Activated B cell treated with CpG ODN at 0.5 μM for 24 hours (primary cell): ENCODE data around the gene UBE2E2. TPM values are rescaled to one million over a fixed set of nuclear protein-coding genes. Genes with fewer than 3 reads are reported as not detected.

Source experiments
- ATAC-seq: fragments of 200-7000 bp; cut with Tn5 transposase; one replicate; pipeline ENCODE4 v1.10.0; 2021; ENCODE audit warnings: low read depth, mild to moderate bottlenecking, moderate library complexity
- CTCF ChIA-PET: fragments of 350-600 bp; sonication (Branson Sonifier 250); formaldehyde crosslinking; loops from one replicate; lab custom pipeline; 2021; ENCODE audit warnings: antibody characterized with exemption; lab: Charles Lee
- POLR2A ChIA-PET: fragments of 350-600 bp; sonication (Branson Sonifier 250); formaldehyde crosslinking; loops from one replicate; lab custom pipeline; 2021; ENCODE audit warnings: antibody characterized with exemption; lab: Charles Lee
- DNase-seq: peaks from one replicate; pipeline ENCODE4 v3.0.0; 2022
- H3K27ac Mint-ChIP-seq: one replicate; pipeline ENCODE4 v1.8.0; 2020; ENCODE audit warnings: mixed read lengths
- H3K27me3 Mint-ChIP-seq: one replicate; pipeline ENCODE4 v1.8.0; 2021; ENCODE audit warnings: mixed read lengths
- H3K36me3 Mint-ChIP-seq: one replicate; pipeline ENCODE4 v1.8.0; 2021; ENCODE audit warnings: low read depth, mixed read lengths
- H3K4me1 Mint-ChIP-seq: one replicate; pipeline ENCODE4 v1.8.0; 2021; ENCODE audit warnings: mixed read lengths
- H3K4me3 Mint-ChIP-seq: one replicate; pipeline ENCODE4 v1.8.0; 2020; ENCODE audit warnings: mild to moderate bottlenecking, mixed read lengths
- H3K9me3 Mint-ChIP-seq: one replicate; pipeline ENCODE4 v1.8.0; 2020; ENCODE audit warnings: mixed read lengths
- CTCF ChIP-seq: fragments of 200-600 bp; IDR thresholded peaks from one replicate; pipeline ENCODE4 v1.8.0; 2022; ENCODE audit warnings: antibody characterized with exemption, mild to moderate bottlenecking
- intact Hi-C: fragments of 100-400 bp; cut with micrococcal nuclease; formaldehyde crosslinking; loops from one replicate; pipeline ENCODE4 v1.15.1; 2024
- total RNA-seq: library from RNA; stranded (reverse); gene quantifications from 2 replicates; pipeline ENCODE4 v1.2.3, GENCODE V29; 2022

The UBE2E2 gene
- total RNA-seq, 1 donor from 2014 or later: 48.5 TPM

GRCh38 chr3:23594066-23594465 is 390.9 kb downstream of the UBE2E2 start:
- peaks cover 3% of the 10 kb centered on the region for H3K9me3 Mint-ChIP-seq
- H3K4me3 Mint-ChIP-seq: no peak overlapping the region
- ATAC-seq: no peak
- peaks cover 26% of the 10 kb centered on the region for H3K4me1 Mint-ChIP-seq
- ChIA-PET POLR2A (no interaction called here), CTCF (no interaction called here)
- no peak overlapping the region for H3K27ac Mint-ChIP-seq
- no peak for DNase-seq
- peaks cover 28% of the 10 kb centered on the region for H3K36me3 Mint-ChIP-seq
- no peaks in the 10 kb centered on the region for H3K27me3 Mint-ChIP-seq
- intact Hi-C loops: no loop called here
- TF ChIP-seq CTCF: no peak

- no peak for ATAC-seq
- H3K36me3 Mint-ChIP-seq: peaks cover 20% of the 10 kb centered on the region
- no peak for TF ChIP-seq CTCF
- peaks cover 3% of the 10 kb centered on the region for H3K9me3 Mint-ChIP-seq
- CTCF ChIA-PET: no interaction called here
- no peak overlapping the region for H3K27ac Mint-ChIP-seq
- intact Hi-C loops: no loop called here
- no peak for DNase-seq
- peaks cover 25% of the 10 kb centered on the region for H3K4me1 Mint-ChIP-seq
- no peak overlapping the region for H3K4me3 Mint-ChIP-seq
- POLR2A ChIA-PET: no interaction called here
- H3K27me3 Mint-ChIP-seq: no peaks in the 10 kb centered on the region
These were observed 392.0 kb downstream of the UBE2E2 start for GRCh38 chr3:23594894-23595670.

- H3K4me3 Mint-ChIP-seq: no peak overlapping the region
- DNase-seq (no peak), ATAC-seq (no peak)
- H3K4me1 Mint-ChIP-seq: peaks cover 22% of the 10 kb centered on the region
- H3K9me3 Mint-ChIP-seq: peaks cover 3% of the 10 kb centered on the region
- H3K36me3 Mint-ChIP-seq: peaks cover 19% of the 10 kb centered on the region
- intact Hi-C loops: no loop called here
- H3K27me3 Mint-ChIP-seq: no peaks in the 10 kb centered on the region
- no peak overlapping the region for H3K27ac Mint-ChIP-seq
- CTCF ChIA-PET: no interaction called here
- no peak for TF ChIP-seq CTCF
- POLR2A ChIA-PET: no interaction called here
These were observed 392.7 kb downstream of the UBE2E2 start for GRCh38 chr3:23595851-23596250.

GRCh38 chr3:23600167-23600871 is 397.2 kb downstream of the UBE2E2 start:
- Mint-ChIP-seq H3K27ac (no peak overlapping the region), H3K27me3 (no peaks in the 10 kb centered on the region), H3K36me3 (peaks cover 16% of the 10 kb centered on the region), H3K4me3 (no peak overlapping the region), H3K9me3 (peaks cover 3% of the 10 kb centered on the region), H3K4me1 (no peaks in the 10 kb centered on the region)
- DNase-seq (no peak), ATAC-seq (no peak)
- intact Hi-C loops: no loop called here
- no peak for TF ChIP-seq CTCF
- ChIA-PET POLR2A (no interaction called here), CTCF (no interaction called here)

GRCh38 chr3:23601091-23601822 is 398.1 kb downstream of the UBE2E2 start:
- CTCF ChIA-PET: no interaction called here
- Mint-ChIP-seq H3K27ac (no peak overlapping the region), H3K27me3 (no peaks in the 10 kb centered on the region), H3K9me3 (peaks cover 2% of the 10 kb centered on the region), H3K4me1 (no peaks in the 10 kb centered on the region), H3K4me3 (no peak overlapping the region), H3K36me3 (peaks cover 12% of the 10 kb centered on the region)
- intact Hi-C loops: no loop called here
- TF ChIP-seq CTCF: no peak
- POLR2A ChIA-PET: no interaction called here
- ATAC-seq (no peak), DNase-seq (no peak)
